ENCODE results near the gene GBP7.
"Not testable (repeated sequence)": the region's sequence is repeated elsewhere in the genome, so short reads cannot be mapped to it uniquely, and the experiment has no call there.

GBP7 gene

GRCh38 chr1:89170170-89171066, 5.4 kb downstream of the GBP7 start:
- DNase-seq = peak; percentile 10 to 20

GRCh38 chr1:89169166-89169565, 6.6 kb downstream of the GBP7 start:
- DNase-seq = no peak

- DNase-seq = no peak
These were observed 8.1 kb downstream of the GBP7 start for GRCh38 chr1:89167590-89168230.

DNA sequence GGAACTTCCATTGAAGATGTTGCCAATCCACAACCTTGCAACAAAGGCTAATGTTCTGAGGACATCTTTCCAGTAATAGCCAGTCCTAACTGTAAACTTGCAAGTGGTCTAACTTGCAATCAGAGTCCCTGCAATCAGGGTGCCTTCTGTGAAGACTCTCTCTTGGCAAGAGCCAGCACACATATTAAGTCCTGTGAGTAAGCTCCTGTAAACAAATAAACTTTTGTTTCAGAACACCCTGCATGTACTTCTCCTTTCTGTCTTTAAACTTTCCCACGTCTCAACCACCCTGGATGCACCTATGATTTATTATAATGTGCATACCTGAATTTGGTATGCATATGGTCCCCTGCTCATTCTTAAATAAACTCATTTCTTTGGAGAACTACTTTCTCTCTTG, 9.1 kb downstream of the GBP7 start:
- DNase-seq = no peak

- no peak for DNase-seq
These were observed 10.0 kb downstream of the GBP7 start for GRCh38 chr1:89165811-89166210.

DNA sequence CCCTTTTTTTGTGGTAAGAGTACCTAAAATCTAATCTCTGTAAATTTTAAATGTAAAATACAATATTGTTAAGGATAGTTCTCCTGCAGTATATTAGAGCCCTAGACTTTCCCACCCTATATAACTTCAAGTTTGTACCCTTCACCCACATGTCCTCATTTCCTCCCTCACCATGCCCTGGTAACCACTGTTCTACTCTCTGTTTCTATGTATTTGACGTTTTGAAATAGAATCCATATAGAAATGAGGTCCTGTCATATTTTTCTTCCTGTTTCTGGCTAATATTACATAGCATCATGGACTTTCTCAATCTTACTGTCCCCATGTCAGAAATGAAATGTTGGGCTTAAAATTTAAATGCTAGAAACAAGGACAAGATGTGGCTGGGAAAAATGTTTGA, 24.8 kb downstream of the GBP7 start:
- peak; percentile 34 to 75 for DNase-seq

- no peak for DNase-seq
These were observed 25.8 kb downstream of the GBP7 start for GRCh38 chr1:89149976-89150375.

DNA sequence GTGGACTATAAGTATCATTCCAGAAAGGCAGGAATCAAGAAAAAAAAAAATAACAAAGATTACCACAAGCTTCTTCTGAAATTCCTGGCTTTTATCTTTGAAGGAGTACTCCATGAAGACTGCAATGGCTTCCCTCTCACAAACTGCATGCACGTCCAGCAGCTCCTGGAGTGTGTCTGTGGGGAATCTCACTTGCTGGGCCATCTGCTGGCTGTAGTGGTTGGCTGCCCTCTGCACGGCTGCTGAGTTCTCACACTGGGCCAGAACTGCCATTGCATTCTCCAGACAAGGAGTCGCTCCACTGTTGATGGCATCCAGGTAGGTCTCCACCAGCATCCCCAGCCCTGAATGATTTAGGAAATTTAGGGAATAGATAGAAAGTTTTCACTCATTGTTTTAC, 26.6 kb downstream of the GBP7 start:
- no peak for DNase-seq

DNA sequence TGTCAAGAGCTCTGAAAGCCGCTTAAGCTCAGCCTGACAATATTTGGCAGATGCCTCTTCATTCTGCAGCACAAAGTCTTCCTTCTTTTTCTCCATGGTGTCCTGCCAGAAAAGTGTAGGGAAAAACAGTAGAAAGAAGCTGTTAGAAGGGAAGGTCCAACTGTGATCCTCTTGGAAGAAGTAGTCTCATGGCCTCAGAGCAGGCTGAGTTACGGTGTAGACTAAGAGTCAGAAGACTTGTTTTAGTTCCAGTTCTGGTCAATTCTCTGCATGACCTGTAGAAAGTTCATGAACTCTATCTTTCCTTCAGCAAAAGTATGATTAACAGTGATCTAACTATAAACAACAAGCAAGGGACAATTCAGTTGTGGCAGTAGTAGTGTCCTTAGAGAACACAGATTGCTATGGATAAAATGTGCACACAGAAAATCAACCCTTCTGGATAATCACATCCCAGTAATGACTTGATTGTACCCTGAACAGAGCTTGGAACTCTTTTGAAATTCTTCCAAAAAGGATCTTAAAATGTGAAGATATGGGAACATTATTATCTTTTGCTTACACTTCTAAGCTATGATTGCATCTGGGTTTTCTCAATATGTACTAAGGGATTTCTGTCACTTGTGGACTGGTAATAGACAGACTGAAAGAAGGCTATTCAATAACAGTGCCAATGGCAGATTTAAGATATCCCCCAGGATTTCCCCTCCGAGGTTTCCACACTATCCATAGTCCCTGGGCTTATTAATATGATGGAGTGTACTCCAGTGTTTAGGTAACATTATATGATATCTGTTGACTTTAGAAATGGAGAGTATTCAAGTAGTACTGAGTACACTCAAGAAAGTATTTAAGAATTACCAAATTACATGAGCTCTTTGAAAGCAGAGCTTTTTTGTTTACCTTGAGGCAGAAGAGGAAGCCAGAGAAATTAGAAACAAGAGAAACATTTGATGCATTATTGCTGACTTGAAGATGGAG, 27.8 kb downstream of the GBP7 start:
- no peak for DNase-seq

DNA sequence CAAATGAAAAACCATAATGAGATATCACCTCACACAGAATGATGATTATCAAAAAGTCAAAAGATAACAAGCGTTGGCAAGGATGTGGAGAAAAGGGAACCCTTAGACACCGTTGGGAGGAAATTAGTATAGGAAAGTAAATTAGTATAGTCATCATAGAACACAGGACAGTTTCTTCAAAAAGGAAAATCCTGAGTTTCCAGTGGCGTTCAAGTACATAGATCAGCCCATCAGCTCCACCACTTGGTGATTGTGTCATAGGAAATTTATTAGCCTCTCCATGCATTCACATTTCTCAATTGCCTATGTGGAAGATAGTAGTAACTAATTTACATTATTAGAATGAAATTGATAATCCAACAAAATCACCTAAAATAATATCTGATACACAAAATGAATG, 29.1 kb downstream of the GBP7 start:
- no peak for DNase-seq

DNA sequence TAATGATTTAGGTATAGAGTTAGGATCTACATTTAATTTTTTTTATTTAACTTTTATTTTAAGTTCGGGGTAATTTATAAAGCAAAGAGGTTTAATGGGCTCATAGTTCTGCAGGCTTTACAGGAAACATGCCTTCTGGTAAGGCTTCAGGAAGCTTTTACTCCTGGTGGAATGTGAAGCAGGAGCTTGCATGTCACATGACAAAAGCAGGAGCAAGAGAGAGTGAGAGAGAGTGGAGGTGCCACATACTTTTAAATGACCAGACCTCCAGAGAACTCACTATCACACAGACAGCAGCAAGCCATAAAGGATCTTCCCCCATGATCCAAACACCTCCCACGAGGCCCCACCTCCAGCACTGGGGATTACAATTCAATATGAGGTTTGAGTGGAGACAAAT, 32.3 kb downstream of the GBP7 start:
- DNase-seq = no peak

DNA sequence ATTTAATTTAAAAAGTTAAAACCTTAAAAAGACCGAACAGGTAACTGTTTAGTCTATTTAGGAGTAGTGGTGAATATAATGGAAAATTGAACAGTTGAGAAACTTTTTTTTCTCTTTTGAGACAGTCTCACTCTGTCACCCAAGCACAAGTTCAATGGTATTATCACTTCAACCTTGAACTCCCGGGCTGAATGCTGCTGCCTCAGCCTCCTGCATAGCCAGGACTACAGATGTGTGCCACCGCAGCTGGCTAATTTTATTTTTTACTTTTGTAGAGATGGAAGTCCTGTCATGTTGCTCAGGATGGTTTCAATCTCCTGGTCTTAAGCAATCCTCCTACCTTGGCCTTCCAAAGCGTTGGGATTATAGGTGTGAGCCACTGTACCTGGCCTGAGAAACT, 33.6 kb downstream of the GBP7 start:
- DNase-seq = no peak

DNA sequence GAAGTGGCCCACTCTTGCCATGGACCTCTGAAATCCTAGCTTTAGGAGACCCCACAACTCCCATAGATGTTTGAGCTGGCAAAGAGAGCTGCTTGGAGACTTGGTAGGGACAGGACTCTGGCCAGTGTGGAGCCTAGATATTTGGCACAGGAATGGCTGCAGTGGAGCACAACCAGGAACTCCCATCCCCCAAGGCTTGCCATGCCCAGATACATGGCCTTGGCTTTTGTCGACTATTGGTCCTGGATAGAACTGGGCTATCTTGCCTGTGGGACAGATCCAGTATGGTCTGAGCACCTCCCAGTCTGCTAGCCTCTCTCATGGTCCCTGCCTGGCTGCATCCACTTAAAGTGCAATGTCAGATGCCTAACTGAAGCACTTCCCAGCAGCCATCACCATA, 42.1 kb downstream of the GBP7 start:
- no peak for DNase-seq

- DNase-seq = no peak
These were observed 45.1 kb downstream of the GBP7 start for GRCh38 chr1:89130716-89131115.

DNA sequence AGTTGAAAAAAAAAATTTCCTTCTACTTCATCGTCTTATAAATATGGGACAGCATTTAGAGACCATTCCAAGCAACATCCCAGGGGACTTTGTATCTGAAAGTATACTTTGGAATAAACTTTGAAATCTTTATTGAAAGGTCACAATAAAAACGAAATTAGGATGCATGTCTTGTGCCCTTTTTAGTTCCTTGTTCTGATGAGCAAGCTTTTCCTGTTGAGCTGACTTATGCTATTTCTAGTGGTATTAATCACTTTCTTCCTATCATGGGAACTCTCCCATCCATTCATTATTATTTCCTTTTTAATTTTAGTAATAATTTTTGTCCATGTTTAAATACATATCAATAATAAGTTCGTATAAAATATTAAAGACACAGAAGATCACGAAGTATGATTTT, 45.9 kb downstream of the GBP7 start:
- peak; percentile 29 to 48 for DNase-seq

DNA sequence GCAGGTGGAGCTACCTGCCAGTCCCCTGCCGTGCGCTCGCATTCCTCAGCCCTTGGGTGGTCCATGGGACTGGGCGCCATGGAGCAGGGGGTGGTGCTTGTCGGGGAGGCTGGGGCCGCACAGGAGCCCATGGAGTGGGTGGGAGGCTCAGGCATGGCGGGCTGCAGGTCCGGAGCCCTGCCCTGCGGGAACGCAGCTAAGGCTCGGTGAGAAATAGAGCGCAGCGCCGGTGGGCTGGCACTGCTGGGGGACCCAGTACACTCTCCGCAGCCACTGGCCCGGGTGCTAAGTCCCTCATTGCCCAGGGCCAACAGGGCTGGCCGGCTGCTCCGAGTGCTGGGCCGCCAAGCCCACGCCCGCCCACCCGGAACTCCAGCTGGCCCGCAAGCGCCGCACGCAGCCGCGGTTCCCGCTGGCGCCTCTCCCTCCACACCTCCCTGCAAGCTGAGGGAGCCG, 47.8 kb downstream of the GBP7 start:
- DNase-seq = not testable (repeated sequence)

DNA sequence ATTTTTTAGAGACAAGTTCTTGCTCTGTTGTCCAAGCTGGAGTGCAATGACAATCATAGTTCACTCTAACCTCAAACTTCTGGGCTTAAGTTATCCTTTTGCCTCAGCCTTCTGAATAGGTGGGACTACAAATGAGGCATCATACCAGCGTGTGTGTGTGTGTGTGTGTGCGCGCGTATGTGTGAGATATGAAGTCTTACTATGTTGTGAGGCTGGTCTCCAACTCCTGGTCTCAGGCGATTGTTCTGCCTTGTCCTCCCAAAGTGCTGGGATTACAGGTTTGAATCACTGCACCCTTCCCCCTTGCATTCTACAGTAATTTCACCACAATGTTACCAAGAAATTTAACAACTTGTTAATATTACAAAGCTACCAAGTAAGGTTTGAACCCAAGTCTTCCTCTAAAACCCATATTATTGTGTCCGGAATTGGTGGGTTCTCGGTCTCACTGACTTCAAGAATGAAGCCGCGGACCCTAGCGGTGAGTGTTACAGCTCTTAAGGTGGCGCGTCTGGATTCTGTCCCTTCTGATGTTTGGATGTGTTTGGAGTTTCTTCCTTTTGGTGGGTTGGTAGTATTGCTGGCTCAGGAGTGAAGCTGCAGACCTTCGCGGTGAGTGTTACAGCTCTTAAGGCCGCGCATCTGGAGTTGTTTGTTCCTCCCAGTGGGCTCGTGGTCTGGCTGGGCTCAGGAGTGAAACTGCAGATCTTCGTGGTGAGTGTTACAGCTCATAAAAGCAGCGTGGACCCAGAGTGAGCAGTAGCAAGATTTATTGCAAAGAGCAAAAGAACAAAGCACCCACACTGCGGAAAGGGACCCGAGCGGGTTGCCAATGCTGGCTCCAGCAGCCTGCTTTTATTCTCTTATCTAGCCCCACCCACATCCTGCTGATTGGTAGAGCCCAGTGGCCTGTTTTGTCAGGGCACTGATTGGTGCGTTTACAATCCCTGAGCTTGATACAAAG, 48.9 kb downstream of the GBP7 start:
- DNase-seq = peak; percentile 10 to 21

GRCh38 chr1:89125913-89126580, 49.8 kb downstream of the GBP7 start, which contains the start of gene GBP2:
Gene GBP2, minus strand, starts transcription at chr1:89126114. Its CDS starts 4,148 bp downstream, at chr1:89121966.
- DNase-seq = peak; percentile 61 to 76

DNA sequence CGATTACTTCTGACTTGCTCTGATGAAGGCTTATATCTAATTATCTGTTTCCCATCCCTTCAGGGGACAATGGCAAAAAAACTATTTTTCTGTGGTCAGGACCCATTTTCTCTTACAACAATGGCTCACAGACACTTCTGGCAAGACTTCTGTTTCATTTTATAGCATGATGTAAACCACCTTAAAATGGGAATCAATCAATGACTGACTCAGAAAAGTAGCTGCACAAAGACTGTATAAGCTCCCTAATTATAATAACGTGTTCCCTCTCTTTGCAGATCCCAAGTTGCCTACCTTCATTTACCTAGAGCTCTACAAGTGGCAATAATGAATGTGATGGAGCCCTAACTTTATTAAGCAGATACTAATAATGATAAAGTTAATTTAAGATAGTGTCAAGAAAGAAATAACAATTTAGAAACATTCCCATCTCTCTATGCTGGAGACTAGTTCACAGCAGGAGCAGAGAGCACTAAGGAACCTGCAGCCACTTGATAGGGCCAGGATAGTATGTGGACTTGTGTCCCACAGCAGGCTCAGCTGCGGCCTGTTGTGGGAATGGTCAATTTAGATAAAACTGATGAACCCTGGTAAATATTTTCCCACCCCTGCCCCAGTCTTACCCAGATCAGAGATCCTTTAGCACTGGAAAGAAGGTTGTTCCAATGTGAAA, 50.4 kb downstream of the GBP7 start:
- no peak for DNase-seq

DNA sequence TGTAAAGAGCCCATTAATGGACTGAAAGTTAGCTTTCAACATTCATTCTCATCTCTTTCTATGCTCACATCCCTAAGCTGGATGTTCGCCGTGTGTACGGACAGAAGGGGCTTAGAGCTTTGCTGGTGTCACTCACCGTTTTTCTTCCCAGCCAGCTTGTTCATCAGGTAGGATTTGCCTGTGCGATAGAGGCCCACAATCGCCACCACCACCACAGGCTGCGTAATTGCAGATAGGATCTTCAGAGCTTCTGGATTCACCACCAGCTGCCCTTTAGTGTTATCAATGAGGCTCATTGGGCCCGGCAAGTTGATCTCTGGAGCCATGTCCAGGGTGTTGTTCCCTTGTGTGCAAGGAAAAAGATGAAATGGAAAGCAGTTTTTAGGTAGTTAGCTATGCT, 54.2 kb downstream of the GBP7 start:
- DNase-seq = no peak

Measured in inflammatory macrophage (primary cell).